ENCODE results near the gene NBL1. TPM values are rescaled to one million over a fixed set of nuclear protein-coding genes. Genes with fewer than 3 reads are reported as not detected.

NBL1 gene
- total RNA-seq, 1 donor from 2014 or later: 69.9 TPM

- TF ChIP-seq, protein P1, sequence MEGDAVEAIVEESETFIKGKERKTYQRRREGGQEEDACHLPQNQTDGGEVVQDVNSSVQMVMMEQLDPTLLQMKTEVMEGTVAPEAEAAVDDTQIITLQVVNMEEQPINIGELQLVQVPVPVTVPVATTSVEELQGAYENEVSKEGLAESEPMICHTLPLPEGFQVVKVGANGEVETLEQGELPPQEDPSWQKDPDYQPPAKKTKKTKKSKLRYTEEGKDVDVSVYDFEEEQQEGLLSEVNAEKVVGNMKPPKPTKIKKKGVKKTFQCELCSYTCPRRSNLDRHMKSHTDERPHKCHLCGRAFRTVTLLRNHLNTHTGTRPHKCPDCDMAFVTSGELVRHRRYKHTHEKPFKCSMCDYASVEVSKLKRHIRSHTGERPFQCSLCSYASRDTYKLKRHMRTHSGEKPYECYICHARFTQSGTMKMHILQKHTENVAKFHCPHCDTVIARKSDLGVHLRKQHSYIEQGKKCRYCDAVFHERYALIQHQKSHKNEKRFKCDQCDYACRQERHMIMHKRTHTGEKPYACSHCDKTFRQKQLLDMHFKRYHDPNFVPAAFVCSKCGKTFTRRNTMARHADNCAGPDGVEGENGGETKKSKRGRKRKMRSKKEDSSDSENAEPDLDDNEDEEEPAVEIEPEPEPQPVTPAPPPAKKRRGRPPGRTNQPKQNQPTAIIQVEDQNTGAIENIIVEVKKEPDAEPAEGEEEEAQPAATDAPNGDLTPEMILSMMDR (conservative IDR thresholded peaks at IDR 0.05): no peak
- DNase-seq (ENCODE audit: extremely low spot score, unreplicated experiment): no peak
- Mint-ChIP-seq H3K27ac (no peak overlapping the region), H3K9me3 (no peaks in the 10 kb centered on the region), H3K4me1 (ENCODE audit: unreplicated experiment) (peaks cover 15% of the 10 kb centered on the region), H3K4me3 (no peak overlapping the region), H3K36me3 (peaks cover 3% of the 10 kb centered on the region), H3K27me3 (peaks cover 11% of the 10 kb centered on the region)
Observed at GRCh38 chr1:19655718-19656080, 11.6 kb downstream of the NBL1 start.

DNA sequence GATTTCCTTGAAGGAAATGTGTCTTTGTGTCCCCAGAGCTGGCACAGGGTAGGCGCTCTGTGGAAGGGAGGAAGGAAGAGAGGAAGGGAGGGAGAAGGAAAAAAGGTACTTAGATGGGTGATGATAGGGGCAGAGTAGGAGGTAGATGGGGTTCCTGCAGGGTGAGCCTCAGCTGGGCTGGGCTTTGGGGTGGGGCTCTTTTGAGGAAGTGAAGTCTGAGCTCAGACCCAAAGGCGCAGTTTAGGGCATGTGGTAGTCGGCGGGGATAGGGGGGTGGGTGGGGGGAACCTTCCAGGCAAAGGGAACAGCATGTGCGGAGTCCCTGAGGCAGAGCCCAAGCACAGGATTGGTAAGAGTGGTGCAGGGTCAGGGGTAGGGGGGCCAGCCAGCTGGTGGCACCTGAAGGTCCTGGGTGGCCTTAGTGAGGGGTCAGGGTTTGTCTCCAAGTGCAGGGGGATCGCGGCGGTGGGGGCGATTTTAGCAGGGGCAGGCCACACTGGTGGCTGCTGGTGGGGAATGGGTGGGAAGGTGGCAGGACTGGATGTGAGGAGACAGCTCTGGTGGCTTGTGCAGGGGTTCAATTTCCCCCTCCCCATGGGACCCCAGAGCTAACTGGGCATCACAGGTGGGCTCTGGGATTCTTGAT lies 12.1 kb downstream of the NBL1 start:
- DNase-seq (ENCODE audit: extremely low spot score, unreplicated experiment): no peak
- Mint-ChIP-seq H3K27me3 (peaks cover 14% of the 10 kb centered on the region), H3K36me3 (peaks cover 3% of the 10 kb centered on the region), H3K4me1 (ENCODE audit: unreplicated experiment) (peaks cover 15% of the 10 kb centered on the region), H3K9me3 (no peaks in the 10 kb centered on the region), H3K4me3 (no peak overlapping the region), H3K27ac (no peak overlapping the region)
- TF ChIP-seq, protein P1 (conservative IDR thresholded peaks at IDR 0.05): no peak

DNA sequence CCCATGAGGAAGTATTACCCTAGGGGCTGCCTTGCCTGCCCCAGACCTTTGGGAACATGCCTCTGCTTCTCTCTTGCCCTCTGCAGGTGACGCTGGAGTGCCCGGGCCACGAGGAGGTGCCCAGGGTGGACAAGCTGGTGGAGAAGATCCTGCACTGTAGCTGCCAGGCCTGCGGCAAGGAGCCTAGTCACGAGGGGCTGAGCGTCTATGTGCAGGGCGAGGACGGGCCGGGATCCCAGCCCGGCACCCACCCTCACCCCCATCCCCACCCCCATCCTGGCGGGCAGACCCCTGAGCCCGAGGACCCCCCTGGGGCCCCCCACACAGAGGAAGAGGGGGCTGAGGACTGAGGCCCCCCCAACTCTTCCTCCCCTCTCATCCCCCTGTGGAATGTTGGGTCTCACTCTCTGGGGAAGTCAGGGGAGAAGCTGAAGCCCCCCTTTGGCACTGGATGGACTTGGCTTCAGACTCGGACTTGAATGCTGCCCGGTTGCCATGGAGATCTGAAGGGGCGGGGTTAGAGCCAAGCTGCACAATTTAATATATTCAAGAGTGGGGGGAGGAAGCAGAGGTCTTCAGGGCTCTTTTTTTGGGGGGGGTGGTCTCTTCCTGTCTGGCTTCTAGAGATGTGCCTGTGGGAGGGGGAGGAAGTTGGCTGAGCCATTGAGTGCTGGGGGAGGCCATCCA lies 12.8 kb downstream of the NBL1 start:
- peaks cover 18% of the 10 kb centered on the region for H3K27me3 Mint-ChIP-seq
- TF ChIP-seq, protein P1 (conservative IDR thresholded peaks at IDR 0.05): no peak
- DNase-seq (ENCODE audit: extremely low spot score, unreplicated experiment): no peak
- peaks cover 3% of the 10 kb centered on the region for H3K36me3 Mint-ChIP-seq
- H3K4me3 Mint-ChIP-seq: no peak overlapping the region
- no peak overlapping the region for H3K27ac Mint-ChIP-seq
- no peaks in the 10 kb centered on the region for H3K9me3 Mint-ChIP-seq
- H3K4me1 Mint-ChIP-seq (ENCODE audit: unreplicated experiment): peaks cover 15% of the 10 kb centered on the region

DNA sequence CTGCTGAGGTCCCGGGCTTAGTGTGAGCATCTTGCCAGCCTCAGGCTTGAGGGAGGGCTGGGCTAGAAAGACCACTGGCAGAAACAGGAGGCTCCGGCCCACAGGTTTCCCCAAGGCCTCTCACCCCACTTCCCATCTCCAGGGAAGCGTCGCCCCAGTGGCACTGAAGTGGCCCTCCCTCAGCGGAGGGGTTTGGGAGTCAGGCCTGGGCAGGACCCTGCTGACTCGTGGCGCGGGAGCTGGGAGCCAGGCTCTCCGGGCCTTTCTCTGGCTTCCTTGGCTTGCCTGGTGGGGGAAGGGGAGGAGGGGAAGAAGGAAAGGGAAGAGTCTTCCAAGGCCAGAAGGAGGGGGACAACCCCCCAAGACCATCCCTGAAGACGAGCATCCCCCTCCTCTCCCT lies 13.4 kb downstream of the NBL1 start:
- Mint-ChIP-seq H3K9me3 (no peaks in the 10 kb centered on the region), H3K27ac (no peak overlapping the region), H3K4me3 (no peak overlapping the region), H3K36me3 (peaks cover 3% of the 10 kb centered on the region), H3K4me1 (ENCODE audit: unreplicated experiment) (peaks cover 15% of the 10 kb centered on the region), H3K27me3 (peaks cover 24% of the 10 kb centered on the region)
- no peak for DNase-seq (ENCODE audit: extremely low spot score, unreplicated experiment)
- TF ChIP-seq, protein P1 (conservative IDR thresholded peaks at IDR 0.05): no peak

DNA sequence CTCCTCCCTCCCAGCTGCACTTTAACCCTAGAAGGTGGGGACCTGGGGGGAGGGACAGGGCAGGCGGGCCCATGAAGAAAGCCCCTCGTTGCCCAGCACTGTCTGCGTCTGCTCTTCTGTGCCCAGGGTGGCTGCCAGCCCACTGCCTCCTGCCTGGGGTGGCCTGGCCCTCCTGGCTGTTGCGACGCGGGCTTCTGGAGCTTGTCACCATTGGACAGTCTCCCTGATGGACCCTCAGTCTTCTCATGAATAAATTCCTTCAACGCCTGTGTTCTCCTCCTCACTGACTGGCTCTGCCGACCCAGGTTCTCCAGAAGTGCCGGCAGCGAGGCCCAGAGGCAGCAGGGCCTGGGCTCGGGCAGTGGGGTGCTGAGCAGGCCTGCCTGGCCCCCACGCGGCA lies 14.1 kb downstream of the NBL1 start:
- no peaks in the 10 kb centered on the region for H3K9me3 Mint-ChIP-seq
- peaks cover 15% of the 10 kb centered on the region for H3K4me1 Mint-ChIP-seq (ENCODE audit: unreplicated experiment)
- H3K4me3 Mint-ChIP-seq: no peak overlapping the region
- H3K27ac Mint-ChIP-seq: no peak overlapping the region
- H3K36me3 Mint-ChIP-seq: peaks cover 3% of the 10 kb centered on the region
- TF ChIP-seq, protein P1 (conservative IDR thresholded peaks at IDR 0.05): no peak
- no peak for DNase-seq (ENCODE audit: extremely low spot score, unreplicated experiment)
- H3K27me3 Mint-ChIP-seq: peaks cover 31% of the 10 kb centered on the region
